NCI-H2227 (cell line): ENCODE data around the gene PDIA5.
"Not testable (repeated sequence)": the region's sequence is repeated elsewhere in the genome, so short reads cannot be mapped to it uniquely, and the experiment has no call there.

ENCODE experiments used
- DNase-seq: peaks from one replicate; lab custom pipeline; 2025; ENCODE audit not compliant: unreplicated experiment; lab: John Stamatoyannopoulos, UW

The PDIA5 gene

GRCh38 chr3:123143669-123144411, 77.0 kb downstream of the PDIA5 start:
- peak; percentile 33 for DNase-seq

- no peak for DNase-seq
Observed at GRCh38 chr3:123147754-123148535, 81.1 kb downstream of the PDIA5 start.

- DNase-seq = no peak
Observed at GRCh38 chr3:123148772-123149171, 81.9 kb downstream of the PDIA5 start.

GRCh38 chr3:123149525-123149924, 82.7 kb downstream of the PDIA5 start:
- DNase-seq = no peak

GRCh38 chr3:123150449-123151215, 83.8 kb downstream of the PDIA5 start:
- DNase-seq = peak; percentile 16

- DNase-seq = no peak
Observed at GRCh38 chr3:123151251-123151705, 84.5 kb downstream of the PDIA5 start.

- DNase-seq = not testable (repeated sequence)
Observed at GRCh38 chr3:123151853-123152420, 85.1 kb downstream of the PDIA5 start.

GRCh38 chr3:123152687-123153086, 85.9 kb downstream of the PDIA5 start:
- peak; percentile 23 for DNase-seq

GRCh38 chr3:123153125-123154019, 86.5 kb downstream of the PDIA5 start:
- peak; percentile 23 for DNase-seq

GRCh38 chr3:123154020-123154985, 87.5 kb downstream of the PDIA5 start:
- DNase-seq = no peak

GRCh38 chr3:123155471-123156011, 88.7 kb downstream of the PDIA5 start:
- no peak for DNase-seq

- DNase-seq = no peak
Observed at GRCh38 chr3:123156276-123156995, 89.6 kb downstream of the PDIA5 start.

GRCh38 chr3:123157209-123157597, 90.4 kb downstream of the PDIA5 start:
- DNase-seq = no peak

- no peak for DNase-seq
Observed at GRCh38 chr3:123157598-123158287, 90.9 kb downstream of the PDIA5 start.

GRCh38 chr3:123158330-123158729, 91.5 kb downstream of the PDIA5 start:
- DNase-seq = no peak

GRCh38 chr3:123158899-123159390, 92.1 kb downstream of the PDIA5 start:
- no peak for DNase-seq

- DNase-seq = no peak
Observed at GRCh38 chr3:123159926-123160635, 93.3 kb downstream of the PDIA5 start.
